GM20431 (cell line): Measurements from ENCODE around the gene SLC6A6.
"Not testable (repeated sequence)": the region's sequence is repeated elsewhere in the genome, so short reads cannot be mapped to it uniquely, and the experiment has no call there.

Source experiments
- in situ Hi-C: fragments of 300-500 bp; cut with MseI, MboI; formaldehyde crosslinking; loops from one replicate; pipeline ENCODE4 v1.15.0; 2020; ENCODE audit warnings: low sequenced_read_pairs; ENCODE audit not compliant: unreplicated experiment

SLC6A6 gene

GRCh38 chr3:14431917-14432834 is 29.8 kb downstream of the SLC6A6 start:
- in situ Hi-C loops: no loop called here

GRCh38 chr3:14433106-14433505 is 30.7 kb downstream of the SLC6A6 start:
- in situ Hi-C loops: no loop called here

- in situ Hi-C loops: no loop called here
These were observed 31.7 kb downstream of the SLC6A6 start for GRCh38 chr3:14434126-14434497.

GRCh38 chr3:14434498-14435151 is 32.2 kb downstream of the SLC6A6 start:
- in situ Hi-C loops: no loop called here

GRCh38 chr3:14435175-14436014 is 33.0 kb downstream of the SLC6A6 start:
- in situ Hi-C loops: no loop called here

GRCh38 chr3:14436954-14437281 is 34.5 kb downstream of the SLC6A6 start:
- in situ Hi-C loops: no loop called here

- in situ Hi-C loops: not testable (repeated sequence)
These were observed 35.3 kb downstream of the SLC6A6 start for GRCh38 chr3:14437705-14438104.

- in situ Hi-C loops: no loop called here
These were observed 35.9 kb downstream of the SLC6A6 start for GRCh38 chr3:14438262-14438661.

GRCh38 chr3:14438929-14439328 is 36.5 kb downstream of the SLC6A6 start:
- in situ Hi-C loops: no loop called here

GRCh38 chr3:14439501-14440167 is 37.2 kb downstream of the SLC6A6 start:
- in situ Hi-C loops: no loop called here

GRCh38 chr3:14440168-14440518 is 37.7 kb downstream of the SLC6A6 start:
- in situ Hi-C loops: no loop called here

- in situ Hi-C loops: no loop called here
These were observed 38.3 kb downstream of the SLC6A6 start for GRCh38 chr3:14440531-14441239.

- in situ Hi-C loops: no loop called here
These were observed 39.0 kb downstream of the SLC6A6 start for GRCh38 chr3:14441240-14441919.

GRCh38 chr3:14441920-14442300 is 39.5 kb downstream of the SLC6A6 start:
- in situ Hi-C loops: no loop called here

- in situ Hi-C loops: no loop called here
These were observed 42.0 kb downstream of the SLC6A6 start for GRCh38 chr3:14444380-14444779.

GRCh38 chr3:14445773-14446172 is 43.4 kb downstream of the SLC6A6 start:
- in situ Hi-C loops: no loop called here

GRCh38 chr3:14446988-14447570 is 44.7 kb downstream of the SLC6A6 start:
- in situ Hi-C loops: no loop called here

- in situ Hi-C loops: no loop called here
These were observed 45.7 kb downstream of the SLC6A6 start for GRCh38 chr3:14448063-14448462.
